Ascending aorta (tissue), 2 donors: ENCODE data around the gene HCRTR1. TPM values are rescaled to one million over a fixed set of nuclear protein-coding genes. Genes with fewer than 3 reads are reported as not detected.

Source experiments
- DNase-seq, 2 donors: peaks; one replicate each; pipeline ENCODE4 v3.0.0-alpha.2; 2019; ENCODE audit warnings: low spot score in 2 of 2
- H3K27ac ChIP-seq, 2 donors: fragments of 200-600 bp; sonication (generic); one replicate each; pipeline ENCODE4 v1.5.1; 2016 to 2017; ENCODE audit warnings: mild to moderate bottlenecking in 1 of 2
- H3K27me3 ChIP-seq: fragments of 200-600 bp; sonication (generic); one replicate; pipeline ENCODE4 v1.5.1; 2017
- H3K36me3 ChIP-seq, 2 donors: fragments of 200-600 bp; sonication (generic); one replicate each; pipeline ENCODE4 v1.5.1; 2016
- H3K4me1 ChIP-seq, 2 donors: fragments of 200-600 bp; sonication (generic); one replicate each; pipeline ENCODE4 v1.5.1; 2016 to 2017; ENCODE audit warnings: mild to moderate bottlenecking in 1 of 2
- H3K4me3 ChIP-seq, 2 donors: fragments of 200-600 bp; sonication (generic); one replicate each; pipeline ENCODE4 v1.5.1; 2016 to 2017; ENCODE audit warnings: mild to moderate bottlenecking in 1 of 2
- H3K9me3 ChIP-seq, 2 donors: fragments of 200-600 bp; sonication (generic); one replicate each; pipeline ENCODE4 v1.5.1; 2016
- intact Hi-C: fragments of 100-400 bp; cut with DNase I; formaldehyde crosslinking; loops from one replicate; pipeline ENCODE4 v1.15.1; 2023
- total RNA-seq: library from RNA; depleted of rRNA; stranded (reverse); fragments of >200 nt; gene quantifications from one replicate; pipeline ENCODE4 v1.1.0, GENCODE V29; 2016
- TF ChIP-seq, protein P1 (sequence below), 3 experiments: fragments of 200-600 bp in 2 of 3; fragments of 450-650 bp in 1 of 3; sonication (generic) in 2 of 3; IDR thresholded peaks; one replicate each; pipeline ENCODE4 v1.5.1; 2016 to 2019; ENCODE audit warnings: antibody characterized with exemption in 3 of 3, mild to moderate bottlenecking in 1 of 3, moderate library complexity in 1 of 3

Gene HCRTR1
- total RNA-seq, 1 donor from 2014 or later = not detected

GRCh38 chr1:31587720-31588423 is 29.6 kb upstream of the HCRTR1 start:
- H3K9me3 ChIP-seq = no peaks in the 10 kb centered on the region
- TF ChIP-seq, protein P1, sequence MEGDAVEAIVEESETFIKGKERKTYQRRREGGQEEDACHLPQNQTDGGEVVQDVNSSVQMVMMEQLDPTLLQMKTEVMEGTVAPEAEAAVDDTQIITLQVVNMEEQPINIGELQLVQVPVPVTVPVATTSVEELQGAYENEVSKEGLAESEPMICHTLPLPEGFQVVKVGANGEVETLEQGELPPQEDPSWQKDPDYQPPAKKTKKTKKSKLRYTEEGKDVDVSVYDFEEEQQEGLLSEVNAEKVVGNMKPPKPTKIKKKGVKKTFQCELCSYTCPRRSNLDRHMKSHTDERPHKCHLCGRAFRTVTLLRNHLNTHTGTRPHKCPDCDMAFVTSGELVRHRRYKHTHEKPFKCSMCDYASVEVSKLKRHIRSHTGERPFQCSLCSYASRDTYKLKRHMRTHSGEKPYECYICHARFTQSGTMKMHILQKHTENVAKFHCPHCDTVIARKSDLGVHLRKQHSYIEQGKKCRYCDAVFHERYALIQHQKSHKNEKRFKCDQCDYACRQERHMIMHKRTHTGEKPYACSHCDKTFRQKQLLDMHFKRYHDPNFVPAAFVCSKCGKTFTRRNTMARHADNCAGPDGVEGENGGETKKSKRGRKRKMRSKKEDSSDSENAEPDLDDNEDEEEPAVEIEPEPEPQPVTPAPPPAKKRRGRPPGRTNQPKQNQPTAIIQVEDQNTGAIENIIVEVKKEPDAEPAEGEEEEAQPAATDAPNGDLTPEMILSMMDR (IDR thresholded peaks at IDR 0.05) = peak; percentile 28 to 69 (median 65)
- intact Hi-C loops = loop anchor here (2.0 to 10.0 kb wide), 6 partner anchors 13 to 1884 kb away; partner anchors contain the start of genes PEF1 and ZSCAN20
- peak overlapping the region; percentile 46 to 56 for H3K4me3 ChIP-seq
- H3K36me3 ChIP-seq = peaks cover 36 to 39% of the 10 kb centered on the region in 2 donors
- peak overlapping the region; percentile 93 to 97 for H3K27ac ChIP-seq
- H3K4me1 ChIP-seq = peaks cover 45 to 77% of the 10 kb centered on the region in 2 donors
- peak; percentile 70 to 94 for DNase-seq
- H3K27me3 ChIP-seq = no peaks in the 10 kb centered on the region

- DNase-seq = peak in 1 of 2 donors; percentile 89
- H3K9me3 ChIP-seq = no peaks in the 10 kb centered on the region
- peaks cover 28 to 29% of the 10 kb centered on the region in 2 donors for H3K36me3 ChIP-seq
- intact Hi-C loops = loop anchor here (2.0 to 10.0 kb wide), 6 partner anchors 14 to 1883 kb away; partner anchors contain the start of genes PEF1 and ZSCAN20
- H3K4me1 ChIP-seq = peaks cover 36 to 66% of the 10 kb centered on the region in 2 donors
- TF ChIP-seq, protein P1 (IDR thresholded peaks at IDR 0.05) = no peak
- H3K27ac ChIP-seq = peak overlapping the region; percentile 93 to 97
- peak overlapping the region; percentile 46 to 56 for H3K4me3 ChIP-seq
- no peaks in the 10 kb centered on the region for H3K27me3 ChIP-seq
Observed at GRCh38 chr1:31588751-31589515, 28.6 kb upstream of the HCRTR1 start.

- H3K9me3 ChIP-seq = no peaks in the 10 kb centered on the region
- TF ChIP-seq, protein P1 (IDR thresholded peaks at IDR 0.05) = no peak
- peaks cover 16 to 42% of the 10 kb centered on the region in 2 donors for H3K4me1 ChIP-seq
- no peaks in the 10 kb centered on the region for H3K27me3 ChIP-seq
- intact Hi-C loops = loop anchor here (5.0 kb wide), 1 partner anchor 36 kb away; no protein-coding TSS in a partner anchor
- H3K4me3 ChIP-seq = no peak overlapping the region
- H3K27ac ChIP-seq = peak overlapping the region; percentile 93 to 97
- peaks cover 5% of the 10 kb centered on the region in 2 donors for H3K36me3 ChIP-seq
- peak in 1 of 2 donors; percentile 91 for DNase-seq
Observed at GRCh38 chr1:31591425-31592093, 25.9 kb upstream of the HCRTR1 start.

DNA sequence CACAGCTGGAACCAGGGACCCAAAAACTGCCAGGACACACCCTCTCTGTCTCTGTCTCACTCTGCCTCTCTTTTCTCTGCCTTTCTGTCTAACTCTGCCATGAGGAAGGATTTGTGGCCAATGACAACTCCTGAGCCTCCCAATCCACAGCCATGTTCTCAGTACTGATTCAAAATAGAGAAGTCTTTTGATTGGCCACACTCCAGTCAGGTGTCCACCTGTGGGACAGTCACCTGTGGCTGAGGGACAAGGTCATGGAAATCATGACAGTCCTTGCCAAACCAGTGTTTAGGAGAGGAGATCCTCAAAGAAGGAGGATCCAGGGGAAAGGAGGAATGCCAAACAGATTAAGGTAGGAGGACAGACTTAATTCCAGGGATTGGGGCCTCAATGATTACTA is 25.4 kb upstream of the HCRTR1 start:
- TF ChIP-seq, protein P1 (IDR thresholded peaks at IDR 0.05) = no peak
- intact Hi-C loops = loop anchor here (5.0 kb wide), 1 partner anchor 35 kb away; no protein-coding TSS in a partner anchor

DNA sequence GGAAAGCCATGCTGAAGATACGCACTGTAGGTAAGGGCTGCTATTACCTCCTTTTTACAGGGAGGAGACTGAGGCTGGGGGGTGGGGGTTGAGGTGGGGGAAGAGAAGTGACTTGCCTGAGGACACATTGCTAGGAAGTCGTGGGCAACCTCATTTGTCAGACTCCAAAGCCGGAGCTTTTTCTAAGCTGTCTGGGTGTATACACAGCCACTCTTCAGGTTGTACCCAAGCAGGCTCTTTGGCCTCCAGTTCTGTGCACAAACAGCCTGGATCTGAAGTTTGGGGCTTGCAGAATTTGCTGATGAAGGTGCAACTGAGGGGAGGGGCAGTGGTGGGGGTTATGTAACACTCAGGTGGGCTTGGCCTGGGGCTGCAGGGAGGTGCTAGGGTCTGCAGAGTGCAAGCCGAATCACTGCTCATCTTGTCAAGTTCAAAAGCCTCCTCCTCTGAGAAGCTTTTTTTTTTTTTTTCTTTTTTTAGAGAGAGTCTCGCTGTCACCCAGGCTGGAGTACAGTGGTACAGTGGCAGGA is 24.3 kb upstream of the HCRTR1 start:
- TF ChIP-seq, protein P1 (IDR thresholded peaks at IDR 0.05) = no peak
- intact Hi-C loops = loop anchor here (5.0 kb wide), 1 partner anchor 34 kb away; no protein-coding TSS in a partner anchor
- H3K27ac ChIP-seq = peak overlapping the region; percentile 93 to 97

More for the DNA sequence above, 25.4 kb upstream of the HCRTR1 start:
- Histone ChIP-seq H3K36me3 (no peaks in the 10 kb centered on the region), H3K4me3 (no peak overlapping the region), H3K9me3 (no peaks in the 10 kb centered on the region), H3K27ac (peak overlapping the region; percentile 93 to 97), H3K4me1 (peaks cover 11 to 36% of the 10 kb centered on the region in 2 donors), H3K27me3 (no peaks in the 10 kb centered on the region)
- DNase-seq = no peak

More for the DNA sequence above, 24.3 kb upstream of the HCRTR1 start:
- no peak for DNase-seq
- Histone ChIP-seq H3K4me1 (peaks cover 6 to 26% of the 10 kb centered on the region in 2 donors), H3K36me3 (no peaks in the 10 kb centered on the region), H3K9me3 (no peaks in the 10 kb centered on the region), H3K4me3 (no peak overlapping the region), H3K27me3 (no peaks in the 10 kb centered on the region)
